Endothelial cell (in vitro differentiated cells): Measurements from ENCODE around the gene HIGD2B. TPM values are rescaled to one million over a fixed set of nuclear protein-coding genes. Genes with fewer than 3 reads are reported as not detected.

Experiments used
- DNase-seq: peaks from one replicate; pipeline ENCODE4 v3.0.0; 2021; ENCODE audit warnings: low spot score
- H3K27ac Mint-ChIP-seq: one replicate; pipeline ENCODE4 v1.8.0; 2021; ENCODE audit warnings: mixed read lengths, inconsistent platforms; ENCODE audit not compliant: unreplicated experiment
- H3K27me3 Mint-ChIP-seq: one replicate; pipeline ENCODE4 v1.8.0; 2021; ENCODE audit warnings: mild to moderate bottlenecking, moderate library complexity, mixed read lengths, inconsistent platforms; ENCODE audit not compliant: unreplicated experiment
- H3K36me3 Mint-ChIP-seq: one replicate; pipeline ENCODE4 v1.8.0; 2021; ENCODE audit warnings: mild to moderate bottlenecking, low read depth, mixed read lengths, inconsistent platforms; ENCODE audit not compliant: unreplicated experiment
- H3K4me1 Mint-ChIP-seq: one replicate; pipeline ENCODE4 v1.8.0; 2021; ENCODE audit warnings: mild to moderate bottlenecking, mixed read lengths, inconsistent platforms; ENCODE audit not compliant: unreplicated experiment
- H3K4me3 Mint-ChIP-seq: one replicate; pipeline ENCODE4 v1.8.0; 2021; ENCODE audit warnings: mild to moderate bottlenecking, mixed read lengths, inconsistent platforms; ENCODE audit not compliant: unreplicated experiment
- H3K9me3 Mint-ChIP-seq: one replicate; pipeline ENCODE4 v1.8.0; 2021; ENCODE audit warnings: mixed read lengths, inconsistent platforms; ENCODE audit not compliant: unreplicated experiment
- CTCF ChIP-seq: fragments of 200-600 bp; sonication (generic); IDR thresholded peaks from one replicate; pipeline ENCODE4 v1.5.0; 2021; ENCODE audit warnings: antibody characterized with exemption; ENCODE audit not compliant: unreplicated experiment
- long read RNA-seq: library from polyadenylated mRNA; unstranded; transcript quantifications from one replicate; pipeline ENCODE4 v2.0.0, GENCODE V29; 2020; ENCODE audit not compliant: unreplicated experiment
- total RNA-seq: library from RNA; stranded (reverse); fragmentation: NEBNext Ultra II Directional; extraction: Animal tissue kit (Norgen Biotek cat#: 25700); gene quantifications from one replicate; pipeline ENCODE4 v1.2.1, GENCODE V29; 2021; ENCODE audit not compliant: unreplicated experiment

HIGD2B gene, protein sequence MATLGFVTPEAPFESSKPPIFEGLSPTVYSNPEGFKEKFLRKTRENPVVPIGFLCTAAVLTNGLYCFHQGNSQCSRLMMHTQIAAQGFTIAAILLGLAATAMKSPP
- not detected for total RNA-seq
- long read RNA-seq, result 0 reads

DNA sequence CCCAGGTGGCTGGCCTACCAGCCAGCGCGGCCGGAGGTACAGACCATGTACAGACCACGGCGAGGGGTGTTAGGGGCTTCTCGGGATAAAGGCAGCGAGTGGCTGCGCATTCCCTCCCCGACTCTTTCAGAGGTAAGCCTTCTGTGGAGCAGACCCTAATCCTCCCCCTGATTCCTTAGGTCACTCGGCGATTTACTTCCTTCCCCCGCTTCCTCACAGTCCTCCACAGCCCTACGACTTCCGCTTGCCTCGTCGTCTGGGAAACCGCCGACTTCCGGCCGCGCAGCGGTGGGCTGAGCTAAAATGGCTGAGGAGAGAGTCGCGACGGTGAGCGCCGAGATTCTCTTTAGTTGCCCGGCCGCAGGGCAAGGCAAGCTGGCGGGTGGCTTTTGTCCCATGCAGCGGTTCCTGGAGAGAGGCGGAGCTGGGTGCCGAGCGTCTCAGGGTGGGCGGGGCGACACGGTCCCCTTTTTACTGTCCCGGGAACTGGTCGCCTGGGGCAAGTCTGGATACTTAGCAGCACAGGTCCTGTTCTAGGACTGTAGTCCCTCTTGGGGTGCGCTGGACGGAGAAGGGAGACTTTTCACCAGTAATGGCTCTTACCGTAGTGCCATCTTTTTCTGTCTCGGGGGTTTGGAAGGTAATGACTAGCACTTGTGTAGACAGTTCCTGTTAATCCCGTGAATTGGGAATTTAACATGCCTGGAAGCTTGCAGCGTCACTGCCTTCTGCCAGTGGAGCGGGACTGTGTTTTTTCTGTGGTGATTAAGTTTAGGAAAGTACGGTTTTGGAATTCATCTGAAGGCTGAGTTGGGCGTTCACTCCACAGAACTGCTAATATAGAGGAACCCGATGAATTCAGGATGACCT is at the start of gene HIGD2B, which contains the start of gene BBS4:
HIGD2B (minus strand) TSS at position 258 of the 870 bp plus-strand sequence. CDS start 9,808 bp downstream, outside the sequence.
BBS4 (plus strand) TSS at position 283 of the 870 bp plus-strand sequence; CDS start at position 304, 21 bp downstream.
- Mint-ChIP-seq H3K9me3 (no peaks in the 10 kb centered on the region), H3K36me3 (no peaks in the 10 kb centered on the region), H3K27ac (peak within 1 kb of the TSS; percentile 100), H3K4me1 (peaks cover 15% of the 10 kb centered on the region), H3K27me3 (peaks cover 3% of the 10 kb centered on the region), H3K4me3 (peak within 1 kb of the TSS; percentile 99)
- peak; percentile 90 for DNase-seq
- TF ChIP-seq CTCF, result no peak

- Mint-ChIP-seq H3K4me1 (no peaks in the 10 kb centered on the region), H3K9me3 (no peaks in the 10 kb centered on the region), H3K4me3 (no peak overlapping the region), H3K27me3 (no peaks in the 10 kb centered on the region), H3K36me3 (peaks cover 17% of the 10 kb centered on the region), H3K27ac (no peak overlapping the region)
- no peak for TF ChIP-seq CTCF
- no peak for DNase-seq
Observed at GRCh38 chr15:72735111-72735510, 49.1 kb upstream of the HIGD2B start.

DNA sequence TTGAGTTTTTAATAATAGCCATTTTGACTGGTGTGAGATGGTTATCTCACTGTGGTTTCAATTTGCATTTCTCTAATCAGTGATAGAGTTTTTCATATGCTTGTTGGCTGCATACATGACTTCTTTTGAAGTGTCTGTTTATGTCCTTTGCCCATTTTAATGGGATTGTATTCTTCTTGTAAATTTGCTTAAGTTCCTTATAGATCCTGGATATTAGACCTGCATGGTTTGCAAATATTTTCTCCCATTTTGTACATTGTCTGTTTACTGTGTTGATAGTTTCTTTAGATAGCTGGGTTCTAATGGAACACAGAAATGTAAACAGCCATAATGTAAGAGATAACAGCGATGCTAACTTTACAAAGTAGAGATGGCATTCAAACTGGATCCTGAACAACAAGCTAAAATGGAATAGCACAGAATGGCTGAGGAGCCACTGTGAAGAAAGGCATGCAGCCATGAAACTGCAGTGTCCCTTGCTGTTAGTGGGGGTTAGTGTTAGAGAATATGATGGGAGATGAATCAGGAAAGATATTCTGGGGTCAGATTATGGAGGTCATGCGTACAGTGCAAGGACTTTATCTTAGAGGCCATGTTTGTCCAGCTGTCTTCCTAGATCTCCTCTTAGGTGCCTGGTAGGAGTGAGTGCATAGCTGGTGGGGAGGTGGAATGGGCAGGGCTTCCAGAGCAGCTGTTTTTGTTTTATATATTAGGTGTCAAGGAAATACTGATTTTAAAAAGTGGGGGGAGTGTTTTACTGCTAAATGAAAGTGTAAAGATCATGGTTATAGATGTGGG is 48.2 kb upstream of the HIGD2B start:
- Mint-ChIP-seq H3K27me3 (no peaks in the 10 kb centered on the region), H3K9me3 (no peaks in the 10 kb centered on the region), H3K4me3 (no peak overlapping the region), H3K27ac (peak overlapping the region; percentile 38), H3K36me3 (peaks cover 17% of the 10 kb centered on the region), H3K4me1 (no peaks in the 10 kb centered on the region)
- TF ChIP-seq CTCF, result no peak
- DNase-seq, result no peak

GRCh38 chr15:72732516-72732915 is 46.5 kb upstream of the HIGD2B start:
- no peaks in the 10 kb centered on the region for H3K27me3 Mint-ChIP-seq
- H3K4me3 Mint-ChIP-seq, result no peak overlapping the region
- TF ChIP-seq CTCF, result peak; percentile 36
- H3K36me3 Mint-ChIP-seq, result peaks cover 9% of the 10 kb centered on the region
- no peaks in the 10 kb centered on the region for H3K9me3 Mint-ChIP-seq
- H3K4me1 Mint-ChIP-seq, result no peaks in the 10 kb centered on the region
- DNase-seq, result no peak
- H3K27ac Mint-ChIP-seq, result no peak overlapping the region
